ENCODE data around the gene GCNT2.

DNA sequence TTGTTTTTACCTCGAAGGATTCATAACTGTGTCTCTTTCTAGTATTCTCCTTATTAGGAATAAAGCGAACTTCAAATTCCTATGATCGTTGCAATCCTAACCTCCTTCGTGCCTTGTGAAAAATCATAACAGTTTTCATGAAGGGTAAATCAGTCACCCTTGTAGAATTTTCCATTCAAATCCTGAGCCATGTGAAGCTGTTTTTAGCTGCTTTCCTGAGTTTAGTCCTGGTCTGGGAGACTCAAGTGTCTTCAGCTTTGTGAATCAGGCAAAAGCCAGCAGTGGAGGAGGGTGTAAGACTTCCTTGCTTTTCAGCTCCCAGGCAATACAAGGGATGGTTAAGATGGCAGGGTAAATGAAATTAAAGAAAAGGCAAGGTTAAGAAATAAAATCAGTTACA, 24.3 kb downstream of the GCNT2 start:
- TF ChIP-seq POLR2AphosphoS5 (IDR thresholded peaks at IDR 0.05; ENCODE audit: low read depth, low read length): no peak
- TF ChIP-seq, protein P1, sequence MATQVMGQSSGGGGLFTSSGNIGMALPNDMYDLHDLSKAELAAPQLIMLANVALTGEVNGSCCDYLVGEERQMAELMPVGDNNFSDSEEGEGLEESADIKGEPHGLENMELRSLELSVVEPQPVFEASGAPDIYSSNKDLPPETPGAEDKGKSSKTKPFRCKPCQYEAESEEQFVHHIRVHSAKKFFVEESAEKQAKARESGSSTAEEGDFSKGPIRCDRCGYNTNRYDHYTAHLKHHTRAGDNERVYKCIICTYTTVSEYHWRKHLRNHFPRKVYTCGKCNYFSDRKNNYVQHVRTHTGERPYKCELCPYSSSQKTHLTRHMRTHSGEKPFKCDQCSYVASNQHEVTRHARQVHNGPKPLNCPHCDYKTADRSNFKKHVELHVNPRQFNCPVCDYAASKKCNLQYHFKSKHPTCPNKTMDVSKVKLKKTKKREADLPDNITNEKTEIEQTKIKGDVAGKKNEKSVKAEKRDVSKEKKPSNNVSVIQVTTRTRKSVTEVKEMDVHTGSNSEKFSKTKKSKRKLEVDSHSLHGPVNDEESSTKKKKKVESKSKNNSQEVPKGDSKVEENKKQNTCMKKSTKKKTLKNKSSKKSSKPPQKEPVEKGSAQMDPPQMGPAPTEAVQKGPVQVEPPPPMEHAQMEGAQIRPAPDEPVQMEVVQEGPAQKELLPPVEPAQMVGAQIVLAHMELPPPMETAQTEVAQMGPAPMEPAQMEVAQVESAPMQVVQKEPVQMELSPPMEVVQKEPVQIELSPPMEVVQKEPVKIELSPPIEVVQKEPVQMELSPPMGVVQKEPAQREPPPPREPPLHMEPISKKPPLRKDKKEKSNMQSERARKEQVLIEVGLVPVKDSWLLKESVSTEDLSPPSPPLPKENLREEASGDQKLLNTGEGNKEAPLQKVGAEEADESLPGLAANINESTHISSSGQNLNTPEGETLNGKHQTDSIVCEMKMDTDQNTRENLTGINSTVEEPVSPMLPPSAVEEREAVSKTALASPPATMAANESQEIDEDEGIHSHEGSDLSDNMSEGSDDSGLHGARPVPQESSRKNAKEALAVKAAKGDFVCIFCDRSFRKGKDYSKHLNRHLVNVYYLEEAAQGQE (IDR thresholded peaks at IDR 0.05; ENCODE audit: insufficient read depth in 1 of 2, low read depth in 2 of 2, low read length in 2 of 2): no peak
- TF ChIP-seq SIN3A (IDR thresholded peaks at IDR 0.05; ENCODE audit: borderline replicate concordance, insufficient read depth, low read length): no peak
- no peak for TF ChIP-seq FOXP2 (optimal IDR thresholded peaks at IDR 0.05; ENCODE audit: borderline replicate concordance, extremely low read depth, extremely low read length, insufficient read depth)
